Measurements from ENCODE around the gene RALGDS.

DNA sequence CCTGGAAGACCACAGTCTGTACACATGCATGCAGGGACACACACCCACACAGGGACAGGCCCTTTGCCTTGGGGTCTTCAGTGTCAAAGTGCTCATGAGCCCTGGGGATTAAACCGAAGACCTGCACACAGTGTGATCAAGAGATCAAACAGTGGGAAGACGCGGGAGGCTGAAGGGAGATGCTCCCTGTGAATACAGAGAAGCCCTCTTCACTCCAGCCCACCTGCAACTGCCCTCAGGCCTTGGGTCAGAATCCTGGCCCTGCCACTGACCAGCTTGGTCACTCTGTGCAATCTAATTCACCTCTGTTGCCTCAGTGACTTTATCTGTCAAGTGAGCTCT is 2.9 kb downstream of the RALGDS start:
- TF ChIP-seq CTCF (IDR thresholded peaks at IDR 0.05), result no peak
- no peak for TF ChIP-seq POLR2A (IDR thresholded peaks at IDR 0.05)

Data from right lobe of liver (tissue), 4 donors.